GM23248 (cell line): ENCODE results near the gene PADI3. TPM values are rescaled to one million over a fixed set of nuclear protein-coding genes. Genes with fewer than 3 reads are reported as not detected.
A peak's percentile ranks its signal among the peaks of the same experiment; 100 is the strongest.

Source experiments
- DNase-seq: peaks from one replicate; pipeline ENCODE4 v3.0.0-alpha.2; 2015
- H2AFZ ChIP-seq: fragments of 200-600 bp; sonication (generic); 2 replicates; pipeline ENCODE4 v1.6.1; 2016; ENCODE audit warnings: antibody characterized with exemption
- H3F3A ChIP-seq: fragments of 200-600 bp; sonication (generic); 2 replicates; pipeline ENCODE4 v1.6.1; 2016; ENCODE audit warnings: mild to moderate bottlenecking, antibody characterized with exemption, mixed run types; ENCODE audit not compliant: insufficient read depth
- H3K27ac ChIP-seq: fragments of 200-600 bp; sonication (generic); 2 replicates; pipeline ENCODE4 v1.5.1; 2016; ENCODE audit warnings: mild to moderate bottlenecking
- H3K27me3 ChIP-seq: fragments of 200-600 bp; sonication (generic); replicated peaks from 2 replicates; pipeline ENCODE4 v1.6.1; 2016; ENCODE audit warnings: mild to moderate bottlenecking; ENCODE audit not compliant: insufficient read depth
- H3K36me3 ChIP-seq: fragments of 200-600 bp; sonication (generic); 2 replicates; pipeline ENCODE4 v1.6.1; 2016; ENCODE audit warnings: low read depth, mild to moderate bottlenecking
- H3K4me1 ChIP-seq: fragments of 200-600 bp; sonication (generic); 2 replicates; pipeline ENCODE4 v1.6.1; 2016; ENCODE audit warnings: mild to moderate bottlenecking; ENCODE audit not compliant: insufficient read depth
- H3K4me2 ChIP-seq: fragments of 200-600 bp; sonication (generic); one replicate; pipeline ENCODE4 v1.6.1; 2016; ENCODE audit warnings: mild to moderate bottlenecking; ENCODE audit not compliant: unreplicated experiment
- H3K4me3 ChIP-seq: fragments of 200-600 bp; sonication (generic); 2 replicates; pipeline ENCODE4 v1.5.1; 2016; ENCODE audit warnings: mild to moderate bottlenecking
- H3K79me2 ChIP-seq: fragments of 200-600 bp; sonication (generic); 2 replicates; pipeline ENCODE4 v1.6.1; 2016; ENCODE audit warnings: mild to moderate bottlenecking; ENCODE audit not compliant: insufficient read depth
- H3K9ac ChIP-seq: fragments of 200-600 bp; sonication (generic); 2 replicates; pipeline ENCODE4 v1.6.1; 2016; ENCODE audit warnings: mild to moderate bottlenecking
- H3K9me2 ChIP-seq: fragments of 200-600 bp; sonication (generic); 2 replicates; pipeline ENCODE4 v1.6.1; 2016; ENCODE audit warnings: mixed run types, mild to moderate bottlenecking, moderate library complexity; ENCODE audit not compliant: insufficient read depth
- H3K9me3 ChIP-seq: fragments of 200-600 bp; sonication (generic); one replicate; pipeline ENCODE4 v1.6.1; 2017; ENCODE audit warnings: low read depth
- H4K20me1 ChIP-seq: fragments of 200-600 bp; sonication (generic); 2 replicates; pipeline ENCODE4 v1.6.0; 2016; ENCODE audit not compliant: insufficient read depth
- EZH2 ChIP-seq: fragments of 200-600 bp; sonication (generic); IDR thresholded peaks from 2 replicates; pipeline ENCODE4 v1.6.1; 2018; ENCODE audit warnings: antibody characterized with exemption, mild to moderate bottlenecking; ENCODE audit not compliant: insufficient read depth, poor library complexity, severe bottlenecking
- EZH2phosphoT487 ChIP-seq: fragments of 200-600 bp; sonication (generic); IDR thresholded peaks from 2 replicates; pipeline ENCODE4 v1.6.1; 2018; ENCODE audit warnings: antibody characterized with exemption, moderate library complexity, mild to moderate bottlenecking, low read depth; ENCODE audit not compliant: insufficient read depth
- WGBS, 2 experiments: methylation state at CpG; one replicate each; pipeline ENCODE4 v1.1.6; 2015 to 2017; ENCODE audit warnings: low lambda C conversion rate in 2 of 2, low coverage in 1 of 2; ENCODE audit errors: missing lambda C conversion rate in 2 of 2; 5-methylcytosine and 5-hydroxymethylcytosine counted together
- in situ Hi-C: fragments of 300-500 bp; cut with MboI; formaldehyde crosslinking; loops from 2 replicates; pipeline ENCODE4 v1.15.0; 2020
- polyA plus RNA-seq: library from polyadenylated mRNA; unstranded; fragments of >200 nt; fragmentation: Nextera tagmentation; extraction: Ambion mirVana; gene quantifications from 2 replicates; pipeline ENCODE4 v1.2.1, GENCODE V29; 2016
- total RNA-seq: library from RNA; depleted of rRNA; stranded (reverse); fragments of >200 nt; shearing (Covaris generic); gene quantifications from 2 replicates; pipeline ENCODE4 v1.2.3, GENCODE V29; 2014

The PADI3 gene
- total and polyA plus RNA-seq, 2 experiments from 2014 or later = not detected

DNA sequence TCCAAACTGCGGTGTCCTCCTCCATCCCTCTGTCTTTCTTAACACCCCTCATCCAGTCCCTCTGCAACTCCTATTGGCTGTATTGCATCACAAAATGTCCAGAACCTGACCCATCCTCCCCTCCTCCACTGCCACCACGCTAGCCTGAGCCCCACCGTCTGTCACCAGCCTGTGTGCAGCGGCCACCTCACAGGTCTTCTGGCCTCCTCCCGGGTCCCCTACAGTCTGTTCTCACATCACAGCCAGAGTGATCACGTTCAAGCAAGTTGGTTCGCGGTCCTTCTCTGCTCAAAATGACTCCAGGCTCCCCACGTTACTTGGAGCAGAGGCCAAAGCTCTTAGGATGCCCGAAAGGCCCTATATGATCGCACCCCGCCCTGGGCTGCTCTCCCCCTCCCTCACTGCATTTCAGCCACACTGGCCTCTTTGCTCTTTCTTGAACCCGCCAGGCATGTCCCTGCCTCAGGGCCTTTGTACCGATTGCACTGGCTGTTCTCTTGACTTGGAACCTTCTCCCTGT, 56.7 kb downstream of the PADI3 start:
- in situ Hi-C loops = no loop called here
- WGBS, 2 experiments = 56 to 66% methylated on average over 11 to 13 of the region's 14 CpGs
- H3K4me1 ChIP-seq = no peaks in the 10 kb centered on the region

DNA sequence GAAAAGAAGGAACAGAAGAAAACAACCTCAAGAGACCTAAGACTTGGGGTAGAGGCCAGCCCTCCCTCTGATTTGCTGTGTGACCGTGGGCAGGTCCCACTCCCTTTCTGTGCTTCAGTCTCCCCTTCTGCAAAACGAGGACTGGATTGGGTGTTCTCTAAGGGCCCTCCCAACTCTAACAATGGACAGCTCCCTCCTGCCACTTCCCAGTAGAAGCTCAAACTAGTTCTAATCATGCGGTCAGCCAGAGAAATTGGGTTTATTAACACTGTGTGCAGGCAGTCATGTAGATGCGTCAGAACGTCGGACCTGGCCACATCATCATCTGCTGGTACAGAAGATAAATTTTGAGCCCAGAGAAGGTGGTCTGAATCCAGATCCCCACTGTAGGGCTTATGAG, 57.5 kb downstream of the PADI3 start:
- H3K4me1 ChIP-seq = no peaks in the 10 kb centered on the region
- H3K9me3 ChIP-seq = no peaks in the 10 kb centered on the region
- H2AFZ ChIP-seq = no peak overlapping the region
- H3K9ac ChIP-seq = no peak overlapping the region
- H3K79me2 ChIP-seq = no peaks in the 10 kb centered on the region
- no peak for TF ChIP-seq EZH2
- TF ChIP-seq EZH2phosphoT487 = no peak
- peak; percentile 20 for DNase-seq
- peaks cover 16% of the 10 kb centered on the region for H3K27me3 ChIP-seq
- no peaks in the 10 kb centered on the region for H3K9me2 ChIP-seq
- H3K36me3 ChIP-seq = no peaks in the 10 kb centered on the region
- no peak overlapping the region for H3K4me3 ChIP-seq
- no peaks in the 10 kb centered on the region for H3F3A ChIP-seq
- no peaks in the 10 kb centered on the region for H4K20me1 ChIP-seq
- in situ Hi-C loops = no loop called here
- WGBS, 2 experiments = 47% methylated on average over 6 of the region's 6 CpGs
- H3K4me2 ChIP-seq = no peak overlapping the region
- H3K27ac ChIP-seq = no peak overlapping the region

More for the DNA sequence above, 56.7 kb downstream of the PADI3 start:
- Histone ChIP-seq H4K20me1 (no peaks in the 10 kb centered on the region), H3K27ac (no peak overlapping the region), H3K9me3 (peaks cover 3% of the 10 kb centered on the region), H3K27me3 (peaks cover 16% of the 10 kb centered on the region), H3K9me2 (no peaks in the 10 kb centered on the region), H3K79me2 (no peaks in the 10 kb centered on the region), H3K4me3 (no peak overlapping the region), H3K4me2 (no peak overlapping the region), H3K36me3 (no peaks in the 10 kb centered on the region), H3K9ac (no peak overlapping the region), H3F3A (no peaks in the 10 kb centered on the region), H2AFZ (no peak overlapping the region)
- no peak for DNase-seq
- TF ChIP-seq EZH2 = no peak
- no peak for TF ChIP-seq EZH2phosphoT487

DNA sequence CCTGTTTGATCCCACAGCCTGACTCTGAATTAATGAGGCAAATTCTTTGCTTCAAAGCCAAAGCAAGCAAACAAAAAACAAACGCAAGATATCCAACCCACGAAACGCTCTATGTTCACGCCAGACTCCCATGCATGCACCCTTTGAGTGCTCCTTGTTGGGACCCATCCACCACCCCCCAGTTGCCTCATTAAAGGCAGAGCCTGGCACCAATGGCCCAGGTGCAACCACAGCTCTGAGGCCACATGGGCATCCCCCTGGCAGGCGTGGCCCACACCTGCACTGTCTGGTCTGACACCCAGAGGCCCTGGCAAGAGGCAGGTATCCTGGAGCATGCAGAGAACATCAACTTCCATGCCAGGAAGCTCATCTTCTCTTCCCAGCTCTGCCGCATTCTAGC, 58.0 kb downstream of the PADI3 start:
- no peak overlapping the region for H3K4me3 ChIP-seq
- H3K4me2 ChIP-seq = no peak overlapping the region
- H3K79me2 ChIP-seq = no peaks in the 10 kb centered on the region
- TF ChIP-seq EZH2phosphoT487 (no peak), EZH2 (no peak)
- H3K27ac ChIP-seq = no peak overlapping the region
- H2AFZ ChIP-seq = no peak overlapping the region
- 31 to 32% methylated on average over 6 of the region's 6 CpGs for WGBS, 2 experiments
- H3K36me3 ChIP-seq = no peaks in the 10 kb centered on the region
- no peaks in the 10 kb centered on the region for H3F3A ChIP-seq
- no peak overlapping the region for H3K9ac ChIP-seq
- no peaks in the 10 kb centered on the region for H4K20me1 ChIP-seq
- in situ Hi-C loops = no loop called here
- no peak for DNase-seq
- no peaks in the 10 kb centered on the region for H3K4me1 ChIP-seq
- no peaks in the 10 kb centered on the region for H3K9me3 ChIP-seq
- peaks cover 16% of the 10 kb centered on the region for H3K27me3 ChIP-seq
- no peaks in the 10 kb centered on the region for H3K9me2 ChIP-seq

DNA sequence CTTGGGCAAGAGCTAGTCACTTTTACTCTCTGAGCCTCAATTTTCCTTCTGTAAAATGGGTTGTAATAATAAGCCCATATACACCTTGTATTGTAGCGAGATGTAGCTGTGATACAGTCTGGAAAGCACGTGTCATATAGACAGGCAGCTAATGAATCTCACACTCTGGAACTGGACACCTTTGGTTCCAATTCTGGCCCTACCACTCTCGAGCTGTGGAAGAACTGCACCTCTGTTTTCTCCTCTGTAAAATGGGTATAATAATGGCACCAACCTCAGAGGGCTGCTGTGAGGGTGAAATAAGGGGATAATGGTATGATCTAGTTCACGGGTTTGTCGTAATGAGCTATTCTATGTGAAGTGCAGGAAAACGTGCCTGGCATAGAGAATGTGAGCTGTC, 58.4 kb downstream of the PADI3 start:
- no peaks in the 10 kb centered on the region for H3K9me3 ChIP-seq
- TF ChIP-seq EZH2 (no peak), EZH2phosphoT487 (no peak)
- H3K27me3 ChIP-seq = peaks cover 16% of the 10 kb centered on the region
- no peak overlapping the region for H3K4me2 ChIP-seq
- no peaks in the 10 kb centered on the region for H3K79me2 ChIP-seq
- no peak overlapping the region for H3K9ac ChIP-seq
- no peaks in the 10 kb centered on the region for H3K4me1 ChIP-seq
- no peak overlapping the region for H3K27ac ChIP-seq
- in situ Hi-C loops = no loop called here
- WGBS, 2 experiments = 55 to 59% methylated on average over 6 of the region's 6 CpGs
- no peak for DNase-seq
- no peaks in the 10 kb centered on the region for H3F3A ChIP-seq
- H3K9me2 ChIP-seq = no peaks in the 10 kb centered on the region
- H3K36me3 ChIP-seq = no peaks in the 10 kb centered on the region
- H4K20me1 ChIP-seq = no peaks in the 10 kb centered on the region
- no peak overlapping the region for H2AFZ ChIP-seq
- H3K4me3 ChIP-seq = no peak overlapping the region

- no peak for DNase-seq
- Histone ChIP-seq H3K4me3 (no peak within 1 kb of the TSS), H3F3A (no peaks in the 10 kb centered on the region), H3K27me3 (peaks cover 16% of the 10 kb centered on the region), H3K27ac (no peak within 1 kb of the TSS), H3K9me3 (no peaks in the 10 kb centered on the region), H4K20me1 (no peaks in the 10 kb centered on the region), H3K36me3 (no peaks in the 10 kb centered on the region), H3K9ac (no peak within 1 kb of the TSS), H2AFZ (no peak within 1 kb of the TSS), H3K4me1 (no peaks in the 10 kb centered on the region), H3K9me2 (no peaks in the 10 kb centered on the region), H3K79me2 (no peaks in the 10 kb centered on the region), H3K4me2 (no peak within 1 kb of the TSS)
- in situ Hi-C loops = no loop called here
- no peak for TF ChIP-seq EZH2
- no peak for TF ChIP-seq EZH2phosphoT487
- WGBS, 2 experiments = 57 to 62% methylated on average over 8 of the region's 8 CpGs
Measured at GRCh38 chr1:17307946-17308345, 59.0 kb downstream of the PADI3 start, which contains the start of gene PADI4. Gene PADI4, plus strand, starts transcription at chr1:17308197. Its CDS starts 26 bp downstream, at chr1:17308223.
